Hepatocyte (in vitro differentiated cells): ENCODE measurements around the gene EPSTI1.

Source experiments
- CTCF ChIP-seq: fragments of 200-600 bp; sonication (generic); IDR thresholded peaks from 2 replicates; pipeline ENCODE4 v1.5.1; 2016; ENCODE audit warnings: antibody characterized with exemption, mild to moderate bottlenecking; ENCODE audit not compliant: poor library complexity
- EZH2 ChIP-seq: fragments of 200-600 bp; sonication (generic); IDR thresholded peaks from 2 replicates; pipeline ENCODE4 v1.6.1; 2016; ENCODE audit warnings: antibody characterized with exemption, mild to moderate bottlenecking, borderline replicate concordance
- EZH2phosphoT487 ChIP-seq: fragments of 200-600 bp; sonication (generic); IDR thresholded peaks from one replicate; pipeline ENCODE4 v1.6.1; 2018; ENCODE audit warnings: antibody characterized with exemption, mild to moderate bottlenecking, low read depth, moderate library complexity; ENCODE audit not compliant: unreplicated experiment, severe bottlenecking

GRCh38 chr13:42860485-42860884 is 131.6 kb downstream of the EPSTI1 start:
- TF ChIP-seq CTCF (no peak), EZH2 (no peak), EZH2phosphoT487 (no peak)
